Left lung (tissue), 14 donors: Measurements from ENCODE around the gene PNMA3. TPM values are rescaled to one million over a fixed set of nuclear protein-coding genes. Genes with fewer than 3 reads are reported as not detected.
"Not testable (repeated sequence)": the region's sequence is repeated elsewhere in the genome, so short reads cannot be mapped to it uniquely, and the experiment has no call there.

Experiments used
- ATAC-seq: fragments of 200-7000 bp; cut with Tn5 transposase; one replicate; pipeline ENCODE4 v1.9.1; 2020; ENCODE audit warnings: moderate library complexity
- DNase-seq, 4 donors: peaks; one replicate each; pipeline ENCODE4 v3.0.0-alpha.2; 2013 to 2020
- H3K27ac ChIP-seq, 2 donors: fragments of 200-600 bp; sonication (generic) in 1 of 2; one replicate each; pipeline versions ENCODE4 v1.5.0 to v1.8.0; 2020 to 2021
- H3K27me3 ChIP-seq, 2 donors: fragments of 200-600 bp; sonication (generic) in 1 of 2; one replicate each; pipeline versions ENCODE4 v1.5.0 to v1.8.0; 2020 to 2021
- H3K36me3 ChIP-seq, 2 donors: fragments of 200-600 bp; sonication (generic) in 1 of 2; one replicate each; pipeline versions ENCODE4 v1.5.0 to v1.8.0; 2020 to 2021
- H3K4me1 ChIP-seq, 2 donors: fragments of 200-600 bp; one replicate each; pipeline ENCODE4 v1.8.0; 2021
- H3K4me3 ChIP-seq, 2 donors: fragments of 200-600 bp; sonication (generic) in 1 of 2; one replicate each; pipeline versions ENCODE4 v1.5.0 to v1.8.0; 2020 to 2021; ENCODE audit warnings: mild to moderate bottlenecking in 1 of 2
- H3K9me3 ChIP-seq, 2 donors: fragments of 200-600 bp; sonication (generic) in 1 of 2; one replicate each; pipeline versions ENCODE4 v1.5.0 to v1.8.0; 2020 to 2021
- CTCF ChIP-seq, 2 donors: fragments of 200-600 bp; sonication (generic) in 1 of 2; IDR thresholded peaks; one replicate each; pipeline versions ENCODE4 v1.5.0 to v1.8.0; 2021; ENCODE audit warnings: antibody characterized with exemption in 2 of 2
- intact Hi-C, 2 donors: fragments of 100-400 bp; cut with DNase I; formaldehyde crosslinking; loops; one replicate each; pipeline versions ENCODE4 v1.11.2 to v1.14.2; 2022
- long read RNA-seq, 12 donors: library from polyadenylated mRNA in 2 of 12; unstranded in 2 of 12; transcript quantifications; one replicate each; pipeline ENCODE4 v2.0.0 and lab custom pipeline, GENCODE V29; 2019 to 2026
- polyA plus RNA-seq, 6 donors: library from polyadenylated mRNA; unstranded; fragments of 120-200 nt; gene quantifications; one replicate each; pipeline ENCODE4 v1.2.1, GENCODE V29; 2013; ENCODE audit not compliant: insufficient read length in 6 of 6
- total RNA-seq, 2 donors: library from RNA; stranded (reverse); fragmentation: NEBNext Ultra II Directional; extraction: Animal tissue kit (Norgen Biotek cat#: 25700); gene quantifications; one replicate each; pipeline ENCODE4 v1.2.1, GENCODE V29; 2021
- donor health status: DM: no; HTN: yes; CAD: no.
- donor health status: DM: no; HTN: no; CAD: no.

PNMA3 gene
- total RNA-seq (under 1 TPM; 0.12 to 0.13 TPM), polyA plus RNA-seq (1 to 10 TPM; 2.1 to 3.9 (median 2.8) TPM)
- long read RNA-seq, donor 1, partial matches to known transcripts: 0 of 1 reads
- long read RNA-seq, donor 1, other reads (novel, unspliced or antisense): 0 of 1 reads
- long read RNA-seq, donor 2, partial matches to known transcripts: 0 of 1 reads
- long read RNA-seq, donor 2, other reads (novel, unspliced or antisense): 0 of 1 reads
- long read RNA-seq, donor 3: 0 reads
- long read RNA-seq, donor 4: 0 reads
- long read RNA-seq, donor 5, partial matches to known transcripts: 0 of 1 reads
- long read RNA-seq, donor 5, other reads (novel, unspliced or antisense): 0 of 1 reads
- long read RNA-seq, donor 6: 0 reads
- long read RNA-seq, donor 7: 0 reads
- long read RNA-seq, donor 8, partial matches to known transcripts: 0 of 1 reads
- long read RNA-seq, donor 8, other reads (novel, unspliced or antisense): 0 of 1 reads
- long read RNA-seq, donor 9, partial matches to known transcripts: 0 of 1 reads
- long read RNA-seq, donor 9, other reads (novel, unspliced or antisense): 0 of 1 reads
- long read RNA-seq, donor 10: 0 reads
- long read RNA-seq, donor 11, transcript PNMA3-202 (1 exons, 1,432 nt): major isoform, 8 of 23 reads
- long read RNA-seq, donor 11, partial matches to known transcripts: 14 of 23 reads
- long read RNA-seq, donor 11, other reads (novel, unspliced or antisense): 0 of 23 reads
- long read RNA-seq, donor 12: 0 reads

- ATAC-seq (peak; percentile 59), DNase-seq (peak in 1 of 4 donors; percentile 30)
- no peaks in the 10 kb centered on the region for H3K9me3 ChIP-seq
- H3K27me3 ChIP-seq: peaks cover 6 to 36% of the 10 kb centered on the region in 2 donors
- H3K27ac ChIP-seq: no peak within 1 kb of the TSS
- TF ChIP-seq CTCF (IDR thresholded peaks at IDR 0.05): no peak
- H3K4me1 ChIP-seq: no peaks in the 10 kb centered on the region
- H3K36me3 ChIP-seq: no peaks in the 10 kb centered on the region
- no peak within 1 kb of the TSS for H3K4me3 ChIP-seq
- intact Hi-C loops: no loop called here
These were observed at the start of gene PNMA3 for GRCh38 chrX:153055871-153056749. Gene PNMA3, plus strand, starts transcription at chrX:153056470. Its CDS starts 586 bp downstream, at chrX:153057056.

- ATAC-seq, DNase-seq, H3K36me3 ChIP-seq, H3K4me1 ChIP-seq, H3K4me3 ChIP-seq, H3K27me3 ChIP-seq, H3K9me3 ChIP-seq, intact Hi-C loops, H3K27ac ChIP-seq: not testable (repeated sequence)
These were observed 39.1 kb upstream of the PNMA3 start for GRCh38 chrX:153017174-153017573.

- intact Hi-C loops: no loop called here
- Histone ChIP-seq H3K27ac (no peak overlapping the region), H3K27me3 (no peaks in the 10 kb centered on the region), H3K4me1 (no peaks in the 10 kb centered on the region), H3K36me3 (no peaks in the 10 kb centered on the region), H3K4me3 (no peak overlapping the region), H3K9me3 (no peaks in the 10 kb centered on the region)
- ATAC-seq: no peak
- no peak for DNase-seq
- no peak for TF ChIP-seq CTCF (IDR thresholded peaks at IDR 0.05)
These were observed 37.1 kb upstream of the PNMA3 start for GRCh38 chrX:153019166-153019565.

- H3K27me3 ChIP-seq, H3K36me3 ChIP-seq, intact Hi-C loops, H3K4me1 ChIP-seq, H3K4me3 ChIP-seq, H3K9me3 ChIP-seq, H3K27ac ChIP-seq, ATAC-seq, DNase-seq: not testable (repeated sequence)
These were observed 29.8 kb upstream of the PNMA3 start for GRCh38 chrX:153026501-153026900.

- H3K27ac ChIP-seq, H3K36me3 ChIP-seq, DNase-seq, H3K4me3 ChIP-seq, H3K27me3 ChIP-seq, ATAC-seq, H3K4me1 ChIP-seq, H3K9me3 ChIP-seq, intact Hi-C loops: not testable (repeated sequence)
These were observed 27.8 kb upstream of the PNMA3 start for GRCh38 chrX:153028487-153028886.

- H3K4me1 ChIP-seq: no peaks in the 10 kb centered on the region
- DNase-seq: no peak
- TF ChIP-seq CTCF (IDR thresholded peaks at IDR 0.05): no peak
- ATAC-seq: no peak
- no peak overlapping the region for H3K4me3 ChIP-seq
- H3K27me3 ChIP-seq: no peaks in the 10 kb centered on the region
- H3K9me3 ChIP-seq: no peaks in the 10 kb centered on the region
- no peak overlapping the region for H3K27ac ChIP-seq
- intact Hi-C loops: no loop called here
- no peaks in the 10 kb centered on the region for H3K36me3 ChIP-seq
These were observed 27.1 kb upstream of the PNMA3 start for GRCh38 chrX:153029162-153029561.
